KMS-11 (cell line): ENCODE measurements around the gene KIF25.

Experiments used
- H2AFZ ChIP-seq: fragments of 200-600 bp; sonication (generic); 2 replicates; pipeline ENCODE4 v1.6.1; 2016; ENCODE audit warnings: antibody characterized with exemption, mixed run types, low read depth
- H3K27ac ChIP-seq: fragments of 200-600 bp; sonication (generic); 2 replicates; pipeline ENCODE4 v1.6.1; 2016; ENCODE audit warnings: mild to moderate bottlenecking, mixed run types
- H3K27me3 ChIP-seq: fragments of 200-600 bp; sonication (generic); 2 replicates; pipeline ENCODE4 v1.6.1; 2017; ENCODE audit warnings: mild to moderate bottlenecking, low read depth, mixed run types, moderate library complexity; ENCODE audit not compliant: insufficient read depth
- H3K36me3 ChIP-seq: fragments of 200-600 bp; sonication (generic); 2 replicates; pipeline ENCODE4 v1.6.1; 2017; ENCODE audit warnings: mild to moderate bottlenecking, mixed run types; ENCODE audit not compliant: insufficient read depth
- H3K4me1 ChIP-seq: fragments of 200-600 bp; sonication (generic); 2 replicates; pipeline ENCODE4 v1.6.1; 2016; ENCODE audit warnings: mild to moderate bottlenecking, low read depth, mixed run types; ENCODE audit not compliant: poor library complexity, severe bottlenecking
- H3K4me2 ChIP-seq: fragments of 200-600 bp; sonication (generic); 2 replicates; pipeline ENCODE4 v1.7.0; 2016; ENCODE audit warnings: mild to moderate bottlenecking, mixed run types
- H3K4me3 ChIP-seq: fragments of 200-600 bp; sonication (generic); IDR thresholded peaks from 2 replicates; pipeline ENCODE4 v1.6.1; 2017; ENCODE audit warnings: low read depth, low read length, mixed read lengths; ENCODE audit not compliant: insufficient read depth
- H3K79me2 ChIP-seq: fragments of 200-600 bp; sonication (generic); 2 replicates; pipeline ENCODE4 v1.6.1; 2016; ENCODE audit warnings: low read depth, mixed run types; ENCODE audit not compliant: insufficient read depth
- H3K9ac ChIP-seq: fragments of 200-600 bp; sonication (generic); 2 replicates; pipeline ENCODE4 v1.6.1; 2016; ENCODE audit warnings: mild to moderate bottlenecking, mixed run types
- H4K20me1 ChIP-seq: fragments of 200-600 bp; sonication (generic); 2 replicates; pipeline ENCODE4 v1.6.1; 2016; ENCODE audit warnings: mild to moderate bottlenecking, mixed run types; ENCODE audit not compliant: insufficient read depth
- TF ChIP-seq, protein P1 (sequence below): fragments of 200-600 bp; sonication (generic); conservative IDR thresholded peaks from 2 replicates; pipeline ENCODE4 v1.6.1; 2017; ENCODE audit warnings: low read depth, mild to moderate bottlenecking, antibody characterized with exemption, low read length, moderate library complexity, mixed read lengths

The KIF25 gene

GRCh38 chr6:167978607-167979006 lies 18.9 kb upstream of the KIF25 start:
- no peaks in the 10 kb centered on the region for H3K36me3 ChIP-seq

GRCh38 chr6:167979436-167980139 lies 17.9 kb upstream of the KIF25 start:
- H3K79me2 ChIP-seq = no peaks in the 10 kb centered on the region
- H3K27me3 ChIP-seq = no peaks in the 10 kb centered on the region
- no peak overlapping the region for H3K9ac ChIP-seq
- H4K20me1 ChIP-seq = no peaks in the 10 kb centered on the region
- TF ChIP-seq, protein P1, sequence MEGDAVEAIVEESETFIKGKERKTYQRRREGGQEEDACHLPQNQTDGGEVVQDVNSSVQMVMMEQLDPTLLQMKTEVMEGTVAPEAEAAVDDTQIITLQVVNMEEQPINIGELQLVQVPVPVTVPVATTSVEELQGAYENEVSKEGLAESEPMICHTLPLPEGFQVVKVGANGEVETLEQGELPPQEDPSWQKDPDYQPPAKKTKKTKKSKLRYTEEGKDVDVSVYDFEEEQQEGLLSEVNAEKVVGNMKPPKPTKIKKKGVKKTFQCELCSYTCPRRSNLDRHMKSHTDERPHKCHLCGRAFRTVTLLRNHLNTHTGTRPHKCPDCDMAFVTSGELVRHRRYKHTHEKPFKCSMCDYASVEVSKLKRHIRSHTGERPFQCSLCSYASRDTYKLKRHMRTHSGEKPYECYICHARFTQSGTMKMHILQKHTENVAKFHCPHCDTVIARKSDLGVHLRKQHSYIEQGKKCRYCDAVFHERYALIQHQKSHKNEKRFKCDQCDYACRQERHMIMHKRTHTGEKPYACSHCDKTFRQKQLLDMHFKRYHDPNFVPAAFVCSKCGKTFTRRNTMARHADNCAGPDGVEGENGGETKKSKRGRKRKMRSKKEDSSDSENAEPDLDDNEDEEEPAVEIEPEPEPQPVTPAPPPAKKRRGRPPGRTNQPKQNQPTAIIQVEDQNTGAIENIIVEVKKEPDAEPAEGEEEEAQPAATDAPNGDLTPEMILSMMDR = no peak
- no peaks in the 10 kb centered on the region for H3K36me3 ChIP-seq
- no peak overlapping the region for H3K4me2 ChIP-seq
- H3K4me3 ChIP-seq = no peak overlapping the region
- H3K4me1 ChIP-seq = no peaks in the 10 kb centered on the region
- no peak overlapping the region for H2AFZ ChIP-seq
- no peak overlapping the region for H3K27ac ChIP-seq

More at GRCh38 chr6:167978607-167979006, 18.9 kb upstream of the KIF25 start:
- TF ChIP-seq, protein P1 = no peak
- no peaks in the 10 kb centered on the region for H4K20me1 ChIP-seq
- H3K4me3 ChIP-seq = no peak overlapping the region
- no peak overlapping the region for H3K27ac ChIP-seq
- no peaks in the 10 kb centered on the region for H3K79me2 ChIP-seq
- no peaks in the 10 kb centered on the region for H3K4me1 ChIP-seq
- no peak overlapping the region for H3K9ac ChIP-seq
- H3K4me2 ChIP-seq = no peak overlapping the region
- no peak overlapping the region for H2AFZ ChIP-seq
- no peaks in the 10 kb centered on the region for H3K27me3 ChIP-seq

DNA sequence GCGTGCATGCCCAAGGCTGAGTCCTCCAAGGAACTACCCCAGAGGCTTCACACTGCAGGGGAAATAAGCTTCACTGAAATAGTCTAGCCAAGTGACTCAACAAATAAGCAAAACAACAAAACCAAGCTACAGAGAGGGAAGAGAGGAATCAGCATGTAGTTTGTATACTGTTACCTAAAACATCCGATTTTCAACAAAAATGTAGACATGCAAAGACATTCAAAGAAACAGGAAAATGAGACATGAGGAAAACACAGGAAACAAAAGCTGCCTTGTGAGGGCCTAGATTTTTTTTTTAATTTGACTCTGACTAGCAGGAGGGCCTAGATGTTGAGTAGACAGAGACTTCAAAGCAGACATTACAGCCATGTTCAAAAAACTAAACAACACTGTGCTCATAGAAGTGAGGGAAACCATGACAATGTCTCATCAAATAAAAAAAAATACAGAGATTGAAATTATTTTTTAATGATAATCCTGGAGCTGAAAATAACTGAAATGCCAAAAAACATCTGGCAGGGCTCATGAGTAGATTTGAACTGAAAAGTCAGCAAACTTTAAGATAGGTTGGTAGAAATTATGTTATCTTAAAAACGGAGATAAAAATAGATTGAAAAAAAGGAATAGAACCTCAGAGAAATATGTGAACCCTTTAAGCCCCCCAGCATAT lies 16.4 kb upstream of the KIF25 start:
- TF ChIP-seq, protein P1 = no peak
- no peak overlapping the region for H3K27ac ChIP-seq
- H3K36me3 ChIP-seq = no peaks in the 10 kb centered on the region

GRCh38 chr6:167981916-167982462 lies 15.5 kb upstream of the KIF25 start:
- no peak overlapping the region for H3K4me2 ChIP-seq
- no peak overlapping the region for H3K27ac ChIP-seq
- TF ChIP-seq, protein P1 = no peak

More for the DNA sequence above, 16.4 kb upstream of the KIF25 start:
- Histone ChIP-seq H3K27me3 (no peaks in the 10 kb centered on the region), H3K9ac (no peak overlapping the region), H4K20me1 (no peaks in the 10 kb centered on the region), H2AFZ (no peak overlapping the region), H3K4me1 (no peaks in the 10 kb centered on the region), H3K4me3 (no peak overlapping the region), H3K4me2 (no peak overlapping the region), H3K79me2 (no peaks in the 10 kb centered on the region)

More at GRCh38 chr6:167981916-167982462, 15.5 kb upstream of the KIF25 start:
- H3K4me1 ChIP-seq = no peaks in the 10 kb centered on the region
- no peaks in the 10 kb centered on the region for H3K27me3 ChIP-seq
- H3K79me2 ChIP-seq = no peaks in the 10 kb centered on the region
- H3K4me3 ChIP-seq = no peak overlapping the region
- H3K36me3 ChIP-seq = no peaks in the 10 kb centered on the region
- no peaks in the 10 kb centered on the region for H4K20me1 ChIP-seq
- no peak overlapping the region for H3K9ac ChIP-seq
- H2AFZ ChIP-seq = no peak overlapping the region
